ENCODE measurements around the gene RTN4R.

- TF ChIP-seq USF2 (IDR thresholded peaks at IDR 0.05; ENCODE audit: low read depth, low read length), result no peak
- TF ChIP-seq CTCF (conservative IDR thresholded peaks at IDR 0.05; ENCODE audit: low read depth, low read length), result no peak
- TF ChIP-seq POLR2A (IDR thresholded peaks at IDR 0.05; ENCODE audit: low read depth, low read length), result no peak
- TF ChIP-seq CHD1 (IDR thresholded peaks at IDR 0.05; ENCODE audit: low read depth, low read length), result no peak
- TF ChIP-seq MAFK (IDR thresholded peaks at IDR 0.05; ENCODE audit: low read depth, low read length), result no peak
- TF ChIP-seq SMC3 (IDR thresholded peaks at IDR 0.05; ENCODE audit: low read depth, low read length), result no peak
- TF ChIP-seq RFX5 (IDR thresholded peaks at IDR 0.05; ENCODE audit: low read depth, low read length), result no peak
- no peak for TF ChIP-seq RCOR1 (IDR thresholded peaks at IDR 0.05; ENCODE audit: insufficient replicate concordance, low read length)
- TF ChIP-seq MXI1 (IDR thresholded peaks at IDR 0.05; ENCODE audit: borderline replicate concordance, low read depth, low read length), result no peak
- no peak for TF ChIP-seq ELK1 (IDR thresholded peaks at IDR 0.05; ENCODE audit: borderline replicate concordance, low read depth, low read length)
- TF ChIP-seq CEBPB (IDR thresholded peaks at IDR 0.05; ENCODE audit: low read depth, low read length), result no peak
- no peak for TF ChIP-seq BHLHE40 (IDR thresholded peaks at IDR 0.05; ENCODE audit: low read depth, low read length)
- TF ChIP-seq MAZ (IDR thresholded peaks at IDR 0.05; ENCODE audit: borderline replicate concordance, low read depth, low read length), result no peak
- TF ChIP-seq RAD21 (IDR thresholded peaks at IDR 0.05; ENCODE audit: low read length), result no peak
Observed at GRCh38 chr22:20213833-20214708, 54.0 kb downstream of the RTN4R start.

All from IMR-90 (cell line).